ENCODE measurements around the gene BCORL1.

The BCORL1 gene

GRCh38 chrX:130018143-130018542 lies 35.7 kb downstream of the BCORL1 start:
- DNase-seq: no peak

GRCh38 chrX:130020661-130021324 lies 38.4 kb downstream of the BCORL1 start:
- no peak for DNase-seq

GRCh38 chrX:130024127-130024526 lies 41.7 kb downstream of the BCORL1 start:
- DNase-seq: no peak

- DNase-seq: no peak
Observed at GRCh38 chrX:130025256-130025655, 42.8 kb downstream of the BCORL1 start.

GRCh38 chrX:130027569-130027968 lies 45.1 kb downstream of the BCORL1 start:
- no peak for DNase-seq

GRCh38 chrX:130028196-130028595 lies 45.8 kb downstream of the BCORL1 start:
- DNase-seq: no peak

GRCh38 chrX:130030826-130031225 lies 48.4 kb downstream of the BCORL1 start:
- no peak for DNase-seq

GRCh38 chrX:130032552-130032951 lies 50.1 kb downstream of the BCORL1 start:
- DNase-seq: no peak

GRCh38 chrX:130034178-130034577 lies 51.7 kb downstream of the BCORL1 start:
- no peak for DNase-seq

- no peak for DNase-seq
Observed at GRCh38 chrX:130039847-130040246, 57.4 kb downstream of the BCORL1 start.

- no peak for DNase-seq
Observed at GRCh38 chrX:130047416-130047815, 65.0 kb downstream of the BCORL1 start.

GRCh38 chrX:130048686-130049222 lies 66.3 kb downstream of the BCORL1 start:
- no peak for DNase-seq

- DNase-seq: no peak
Observed at GRCh38 chrX:130049821-130050220, 67.4 kb downstream of the BCORL1 start.

GRCh38 chrX:130051176-130051845 lies 68.9 kb downstream of the BCORL1 start:
- no peak for DNase-seq

GRCh38 chrX:130053236-130053635 lies 70.8 kb downstream of the BCORL1 start:
- no peak for DNase-seq

- no peak for DNase-seq
Observed at GRCh38 chrX:130055103-130055502, 72.7 kb downstream of the BCORL1 start.

GRCh38 chrX:130055899-130056298 lies 73.5 kb downstream of the BCORL1 start:
- DNase-seq: no peak

GRCh38 chrX:130057209-130057608 lies 74.8 kb downstream of the BCORL1 start:
- DNase-seq: no peak

GRCh38 chrX:130058652-130059051 lies 76.2 kb downstream of the BCORL1 start:
- no peak for DNase-seq

- DNase-seq: peak; percentile 49
Observed at GRCh38 chrX:130060122-130061069, 78.0 kb downstream of the BCORL1 start.

GRCh38 chrX:130066975-130067615 lies 84.7 kb downstream of the BCORL1 start:
- no peak for DNase-seq

GRCh38 chrX:130071611-130072344 lies 89.3 kb downstream of the BCORL1 start:
- DNase-seq: no peak
